ENCODE results near the gene MBD2.
"Not testable (repeated sequence)": the region's sequence is repeated elsewhere in the genome, so short reads cannot be mapped to it uniquely, and the experiment has no call there.

Gene MBD2

GRCh38 chr18:54224379-54225014, at the start of gene MBD2:
TSS of gene MBD2 (minus strand) at chr18:54224669. CDS start at chr18:54224559, 110 bp downstream.
- H3K9me3 Mint-ChIP-seq, result no peaks in the 10 kb centered on the region
- no peaks in the 10 kb centered on the region for H3K27me3 Mint-ChIP-seq (ENCODE audit: low read depth)
- H3K27ac Mint-ChIP-seq, result peak within 1 kb of the TSS; percentile 98
- peak; percentile 96 for DNase-seq (ENCODE audit: low spot score)
- H3K36me3 Mint-ChIP-seq (ENCODE audit: low read depth), result peaks cover 13% of the 10 kb centered on the region
- peak within 1 kb of the TSS; percentile 95 for H3K4me3 Mint-ChIP-seq
- peaks cover 33% of the 10 kb centered on the region for H3K4me1 Mint-ChIP-seq (ENCODE audit: low read depth)

DNA sequence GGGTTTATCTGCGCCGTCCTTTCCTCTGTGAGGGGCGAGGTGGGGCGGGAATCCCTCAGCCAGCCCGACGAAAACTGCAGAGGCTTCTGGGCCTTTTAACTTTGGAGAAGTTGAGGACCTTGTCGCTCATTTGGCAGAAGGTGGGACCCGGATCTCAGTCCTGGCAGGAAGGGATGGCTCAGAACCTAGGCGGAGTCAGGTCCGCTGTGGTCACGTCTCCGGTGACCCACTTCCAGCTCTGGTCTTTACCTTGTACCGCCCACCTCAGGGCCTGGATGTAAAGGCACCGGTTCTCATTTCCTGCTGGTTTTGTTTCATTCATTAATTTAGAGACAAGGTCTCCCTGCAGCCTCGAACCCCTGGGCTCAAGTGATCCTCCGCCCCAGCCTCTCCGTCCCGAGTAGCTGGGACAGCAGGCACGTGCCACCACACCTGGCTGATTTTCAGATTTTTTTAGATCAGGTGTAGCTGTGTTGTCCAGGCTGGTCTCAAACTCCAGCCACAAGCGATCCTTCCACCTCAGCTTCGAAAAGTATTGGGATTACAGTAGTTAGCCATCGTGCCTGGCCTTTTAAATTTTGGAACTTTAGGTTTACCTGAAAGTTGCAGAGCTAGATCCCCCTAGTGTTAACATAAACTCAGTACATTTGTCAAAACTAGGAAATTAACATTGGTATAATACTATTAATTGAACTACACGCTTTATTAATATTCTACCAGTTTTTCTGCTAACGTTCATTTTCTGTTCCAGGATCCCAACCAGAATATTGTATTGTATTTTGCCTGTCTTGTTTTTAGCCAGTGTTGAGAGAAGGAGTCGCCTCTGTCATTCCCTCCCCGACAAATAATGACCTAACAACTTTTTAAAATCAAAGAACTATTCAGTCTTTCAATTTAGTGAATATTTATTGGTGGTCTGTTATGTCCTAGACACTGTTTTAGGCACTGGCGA, 45.7 kb upstream of the MBD2 start:
- no peaks in the 10 kb centered on the region for H3K27me3 Mint-ChIP-seq (ENCODE audit: low read depth)
- peaks cover 27% of the 10 kb centered on the region for H3K4me1 Mint-ChIP-seq (ENCODE audit: low read depth)
- H3K36me3 Mint-ChIP-seq (ENCODE audit: low read depth), result peaks cover 5% of the 10 kb centered on the region
- H3K27ac Mint-ChIP-seq, result peak overlapping the region; percentile 99
- peak; percentile 67 for DNase-seq (ENCODE audit: low spot score)
- peak overlapping the region; percentile 92 for H3K4me3 Mint-ChIP-seq
- no peaks in the 10 kb centered on the region for H3K9me3 Mint-ChIP-seq

DNA sequence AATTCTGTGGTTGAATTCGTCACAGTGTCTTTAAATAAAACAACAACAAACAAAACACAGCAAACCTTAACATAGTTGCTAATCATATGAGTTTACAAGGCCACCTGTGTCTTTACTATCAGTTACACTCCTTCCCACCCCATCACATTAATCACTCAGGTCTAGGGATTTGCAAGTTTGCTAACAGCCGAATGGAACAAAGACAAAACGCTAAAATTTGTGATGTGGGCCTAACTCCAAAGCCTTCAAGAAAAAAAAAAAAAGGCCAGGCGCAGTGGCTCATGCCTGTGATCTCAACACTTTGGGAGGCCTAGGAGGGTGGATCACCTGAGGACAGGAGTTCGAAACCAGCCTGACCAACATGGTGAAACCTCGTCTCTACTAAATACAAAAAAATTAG, 44.3 kb upstream of the MBD2 start:
- Mint-ChIP-seq H3K4me3 (peak overlapping the region; percentile 92), H3K36me3 (ENCODE audit: low read depth) (peaks cover 2% of the 10 kb centered on the region), H3K27me3 (ENCODE audit: low read depth) (no peaks in the 10 kb centered on the region), H3K4me1 (ENCODE audit: low read depth) (peaks cover 34% of the 10 kb centered on the region), H3K27ac (peak overlapping the region; percentile 99), H3K9me3 (no peaks in the 10 kb centered on the region)
- DNase-seq (ENCODE audit: low spot score), result no peak

DNA sequence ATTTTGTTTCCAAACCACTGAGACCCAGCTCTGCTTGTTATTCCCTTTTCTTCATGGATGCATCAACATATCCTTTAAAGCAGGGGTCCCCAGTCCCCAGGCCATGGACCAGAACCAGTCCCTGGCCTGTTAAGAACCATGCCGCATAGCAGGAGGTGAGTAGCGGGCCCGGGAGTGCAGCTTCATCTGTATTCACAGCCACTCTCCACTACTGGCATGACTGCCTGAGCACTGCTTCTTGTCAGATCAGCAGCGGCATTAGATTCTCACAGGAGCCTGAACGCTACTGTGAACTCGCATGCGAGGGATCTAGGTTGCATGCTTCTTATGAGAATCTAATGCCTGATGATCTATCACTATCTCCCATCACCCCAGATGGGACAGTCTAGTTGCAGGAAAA, 43.2 kb upstream of the MBD2 start:
- H3K27me3 Mint-ChIP-seq (ENCODE audit: low read depth), result no peaks in the 10 kb centered on the region
- no peak overlapping the region for H3K27ac Mint-ChIP-seq
- DNase-seq (ENCODE audit: low spot score), result no peak
- peaks cover 40% of the 10 kb centered on the region for H3K4me1 Mint-ChIP-seq (ENCODE audit: low read depth)
- H3K9me3 Mint-ChIP-seq, result no peaks in the 10 kb centered on the region
- H3K4me3 Mint-ChIP-seq, result no peak overlapping the region
- peaks cover 2% of the 10 kb centered on the region for H3K36me3 Mint-ChIP-seq (ENCODE audit: low read depth)

DNA sequence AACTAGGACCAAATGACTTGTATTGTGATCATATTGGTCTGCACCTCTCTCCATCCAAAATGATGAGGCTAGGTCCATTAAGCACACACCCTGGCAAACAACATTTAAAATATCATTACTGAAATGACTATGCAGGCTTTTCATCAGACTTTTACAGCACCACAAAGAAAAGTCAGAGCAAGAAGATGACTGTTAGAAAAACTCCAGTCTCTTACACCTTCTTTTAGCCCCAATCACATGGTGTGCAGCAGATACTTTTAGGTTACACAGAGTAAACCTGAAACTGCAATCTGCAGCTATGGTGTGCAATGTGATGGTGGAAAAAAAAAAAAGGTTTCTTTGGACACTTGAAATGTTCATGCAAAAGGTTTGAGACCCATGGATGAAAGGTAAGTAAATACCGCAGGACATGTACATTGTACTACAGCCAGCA, 39.5 kb upstream of the MBD2 start:
- peak overlapping the region; percentile 49 for H3K4me3 Mint-ChIP-seq
- H3K36me3 Mint-ChIP-seq (ENCODE audit: low read depth), result peaks cover 2% of the 10 kb centered on the region
- peaks cover 46% of the 10 kb centered on the region for H3K4me1 Mint-ChIP-seq (ENCODE audit: low read depth)
- H3K27ac Mint-ChIP-seq, result peak overlapping the region; percentile 91
- H3K27me3 Mint-ChIP-seq (ENCODE audit: low read depth), result no peaks in the 10 kb centered on the region
- H3K9me3 Mint-ChIP-seq, result no peaks in the 10 kb centered on the region
- peak; percentile 52 for DNase-seq (ENCODE audit: low spot score)

- H3K4me1 Mint-ChIP-seq (ENCODE audit: low read depth), result peaks cover 42% of the 10 kb centered on the region
- H3K9me3 Mint-ChIP-seq, result no peaks in the 10 kb centered on the region
- H3K27me3 Mint-ChIP-seq (ENCODE audit: low read depth), result no peaks in the 10 kb centered on the region
- H3K4me3 Mint-ChIP-seq, result peak overlapping the region; percentile 54
- peak; percentile 66 for DNase-seq (ENCODE audit: low spot score)
- H3K27ac Mint-ChIP-seq, result peak overlapping the region; percentile 85
- H3K36me3 Mint-ChIP-seq (ENCODE audit: low read depth), result peaks cover 2% of the 10 kb centered on the region
Measured at GRCh38 chr18:54261894-54262293, 37.4 kb upstream of the MBD2 start.

GRCh38 chr18:54260396-54261072, 36.1 kb upstream of the MBD2 start:
- peaks cover 2% of the 10 kb centered on the region for H3K36me3 Mint-ChIP-seq (ENCODE audit: low read depth)
- H3K27ac Mint-ChIP-seq, result peak overlapping the region; percentile 56
- peaks cover 39% of the 10 kb centered on the region for H3K4me1 Mint-ChIP-seq (ENCODE audit: low read depth)
- peak; percentile 56 for DNase-seq (ENCODE audit: low spot score)
- H3K4me3 Mint-ChIP-seq, result peak overlapping the region; percentile 30
- H3K9me3 Mint-ChIP-seq, result no peaks in the 10 kb centered on the region
- H3K27me3 Mint-ChIP-seq (ENCODE audit: low read depth), result no peaks in the 10 kb centered on the region

GRCh38 chr18:54257818-54258217, 33.3 kb upstream of the MBD2 start:
- H3K27me3 Mint-ChIP-seq (ENCODE audit: low read depth); H3K27ac Mint-ChIP-seq; H3K9me3 Mint-ChIP-seq; H3K36me3 Mint-ChIP-seq (ENCODE audit: low read depth); DNase-seq (ENCODE audit: low spot score); H3K4me3 Mint-ChIP-seq: not testable (repeated sequence)
- H3K4me1 Mint-ChIP-seq (ENCODE audit: low read depth), result peaks cover 21% of the 10 kb centered on the region

- DNase-seq (ENCODE audit: low spot score), result no peak
- Mint-ChIP-seq H3K27ac (no peak overlapping the region), H3K4me3 (no peak overlapping the region), H3K36me3 (ENCODE audit: low read depth) (peaks cover 2% of the 10 kb centered on the region), H3K9me3 (no peaks in the 10 kb centered on the region), H3K4me1 (ENCODE audit: low read depth) (peaks cover 15% of the 10 kb centered on the region), H3K27me3 (ENCODE audit: low read depth) (peaks cover 3% of the 10 kb centered on the region)
Measured at GRCh38 chr18:54257015-54257414, 32.5 kb upstream of the MBD2 start.

- Mint-ChIP-seq H3K4me3 (no peak overlapping the region), H3K4me1 (ENCODE audit: low read depth) (peaks cover 10% of the 10 kb centered on the region), H3K9me3 (no peaks in the 10 kb centered on the region), H3K27me3 (ENCODE audit: low read depth) (peaks cover 3% of the 10 kb centered on the region), H3K27ac (no peak overlapping the region), H3K36me3 (ENCODE audit: low read depth) (peaks cover 2% of the 10 kb centered on the region)
- DNase-seq (ENCODE audit: low spot score), result no peak
Measured at GRCh38 chr18:54255141-54255540, 30.7 kb upstream of the MBD2 start.

DNA sequence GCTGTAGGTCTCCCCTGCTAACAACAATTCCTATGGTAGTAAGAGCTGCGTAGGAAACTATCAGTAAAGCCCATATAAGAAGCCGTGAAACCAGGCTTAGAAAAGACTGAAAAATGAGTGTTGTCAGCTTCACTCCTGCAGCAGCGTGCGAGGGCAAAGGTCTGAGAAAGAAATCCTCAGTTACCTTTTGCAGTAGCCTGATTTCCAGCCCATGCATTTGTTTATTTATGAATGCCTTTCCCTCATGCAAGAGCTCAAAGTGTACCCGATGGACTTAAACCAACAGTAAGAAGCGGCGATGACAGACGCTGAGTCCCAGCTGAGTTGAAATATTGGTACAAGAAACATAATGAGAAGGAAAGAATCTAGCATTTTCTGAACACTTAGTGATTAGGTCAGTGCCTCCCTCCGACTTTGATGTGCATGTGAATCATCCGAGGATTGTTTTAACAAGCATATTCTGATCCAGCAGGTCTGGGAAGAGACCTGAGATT, 29.8 kb upstream of the MBD2 start:
- no peaks in the 10 kb centered on the region for H3K9me3 Mint-ChIP-seq

DNA sequence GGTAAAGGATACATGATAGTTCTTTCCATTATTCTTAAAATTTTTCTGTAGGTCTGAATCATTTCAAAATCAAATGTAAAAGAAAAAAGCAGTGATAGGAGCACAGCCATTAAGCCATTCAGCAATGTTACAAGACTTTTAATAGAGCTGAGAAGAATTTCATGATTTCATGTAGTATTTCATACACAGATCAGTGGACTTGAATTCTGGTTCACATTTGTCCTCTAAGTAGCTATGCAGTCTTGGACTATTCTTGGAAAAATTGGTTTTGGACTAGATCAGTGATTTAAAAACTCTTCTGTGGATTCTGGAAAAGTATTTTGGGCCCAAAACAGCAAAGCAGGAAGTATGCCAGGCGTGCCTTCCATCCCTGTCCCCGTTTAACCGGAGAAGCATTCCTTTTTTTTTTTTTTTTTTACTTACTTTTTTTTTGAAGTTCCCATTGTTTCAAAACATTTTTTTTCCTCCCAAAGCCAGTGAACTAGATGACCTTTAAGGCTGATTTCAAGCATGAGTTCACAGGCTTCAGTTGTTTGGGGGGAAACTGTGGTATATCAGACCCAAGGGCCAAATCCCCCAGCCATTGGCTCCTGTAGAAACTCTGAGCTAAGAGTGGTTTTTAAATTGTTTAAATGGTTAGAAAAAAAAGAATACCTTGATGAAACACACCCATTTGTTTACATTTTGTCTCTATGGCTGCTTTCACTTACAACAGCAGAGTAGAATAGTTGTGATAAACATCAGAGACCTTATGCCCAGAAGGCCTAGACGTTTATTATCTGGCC, 27.3 kb upstream of the MBD2 start:
- Mint-ChIP-seq H3K4me3 (no peak overlapping the region), H3K27me3 (ENCODE audit: low read depth) (peaks cover 3% of the 10 kb centered on the region), H3K4me1 (ENCODE audit: low read depth) (peaks cover 16% of the 10 kb centered on the region), H3K27ac (no peak overlapping the region), H3K36me3 (ENCODE audit: low read depth) (no peaks in the 10 kb centered on the region), H3K9me3 (no peaks in the 10 kb centered on the region)
- DNase-seq (ENCODE audit: low spot score), result no peak

More for the DNA sequence above, 29.8 kb upstream of the MBD2 start:
- H3K36me3 Mint-ChIP-seq (ENCODE audit: low read depth), result no peaks in the 10 kb centered on the region
- H3K4me1 Mint-ChIP-seq (ENCODE audit: low read depth), result peaks cover 9% of the 10 kb centered on the region
- H3K4me3 Mint-ChIP-seq, result no peak overlapping the region
- H3K27me3 Mint-ChIP-seq (ENCODE audit: low read depth), result peaks cover 3% of the 10 kb centered on the region
- no peak overlapping the region for H3K27ac Mint-ChIP-seq
- no peak for DNase-seq (ENCODE audit: low spot score)

DNA sequence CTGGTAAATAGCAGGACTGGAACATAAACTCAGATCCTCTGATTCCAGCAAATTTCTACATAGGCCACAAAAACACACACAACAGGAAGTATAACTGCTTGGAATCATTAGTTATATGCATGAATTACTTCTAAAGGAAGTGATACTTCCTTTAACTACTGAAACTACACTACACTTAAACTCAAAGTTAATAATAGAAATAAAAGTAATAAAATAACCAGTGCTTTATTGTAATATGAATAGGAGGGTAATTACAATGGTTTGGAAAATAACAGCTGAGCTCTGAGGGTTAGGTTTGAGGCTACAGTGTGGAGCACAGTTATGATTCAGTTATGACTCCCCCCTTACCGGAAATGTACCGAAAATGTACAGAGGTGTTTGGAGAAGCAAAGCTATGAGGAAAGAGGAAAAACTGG, 26.4 kb upstream of the MBD2 start:
- Mint-ChIP-seq H3K4me1 (ENCODE audit: low read depth) (peaks cover 16% of the 10 kb centered on the region), H3K27ac (no peak overlapping the region), H3K27me3 (ENCODE audit: low read depth) (peaks cover 3% of the 10 kb centered on the region), H3K9me3 (no peaks in the 10 kb centered on the region), H3K36me3 (ENCODE audit: low read depth) (no peaks in the 10 kb centered on the region), H3K4me3 (no peak overlapping the region)
- no peak for DNase-seq (ENCODE audit: low spot score)

Data from T-helper 2 cell treated with Interferon-gamma antibody and Interleukin-4, amounts not matched to agents 5 μg/mL and 100 μg/mL, for 36 hours (primary cell).